ENCODE data around the gene IL1B. TPM values are rescaled to one million over a fixed set of nuclear protein-coding genes. Genes with fewer than 3 reads are reported as not detected.

Gene IL1B
- total RNA-seq, 1 experiment from 2014 or later, result 5.4 TPM

DNA sequence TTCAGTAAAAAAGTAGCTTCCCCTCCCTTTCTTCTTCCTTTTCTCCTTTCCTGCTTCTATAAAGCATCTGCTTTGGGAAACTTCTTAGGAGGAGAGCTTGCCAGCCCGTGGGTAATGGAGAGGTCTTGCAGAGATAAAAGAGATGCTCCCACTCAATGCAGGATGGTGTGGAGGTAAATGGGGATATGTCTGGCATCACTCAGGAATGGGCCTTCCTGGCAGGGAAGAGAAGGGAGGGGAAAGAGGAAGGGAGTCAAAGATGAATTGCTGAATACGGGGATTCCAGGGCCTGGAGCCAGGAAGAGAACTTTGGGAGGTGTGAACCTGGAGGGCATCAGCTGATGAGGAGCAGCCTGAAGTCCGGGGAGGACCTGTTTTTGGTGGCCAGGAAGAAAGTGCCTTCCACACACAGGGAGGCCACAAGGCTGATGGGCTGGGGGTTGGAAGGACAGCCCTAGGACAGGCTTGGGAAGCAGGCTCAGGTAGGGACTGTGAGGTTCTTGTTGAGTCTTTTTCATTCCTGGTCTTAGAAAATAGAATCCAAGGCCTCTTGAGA lies 25.2 kb downstream of the IL1B start:
- peaks cover 11% of the 10 kb centered on the region for H3K36me3 Mint-ChIP-seq (ENCODE audit: insufficient read depth, unreplicated experiment)
- ChIA-PET POLR2A (interaction anchor here (0.6 to 7.9 kb wide), 8 partner anchors 8 to 117 kb away, joined by 3 to 112 read pairs (median 4); partner anchors contain the start of gene IL1A), CTCF (interaction anchor here (0.6 to 2.4 kb wide), 2 partner anchors 14 to 74 kb away, joined by 3 to 8 read pairs; no protein-coding TSS in a partner anchor)
- TF ChIP-seq, protein P1, sequence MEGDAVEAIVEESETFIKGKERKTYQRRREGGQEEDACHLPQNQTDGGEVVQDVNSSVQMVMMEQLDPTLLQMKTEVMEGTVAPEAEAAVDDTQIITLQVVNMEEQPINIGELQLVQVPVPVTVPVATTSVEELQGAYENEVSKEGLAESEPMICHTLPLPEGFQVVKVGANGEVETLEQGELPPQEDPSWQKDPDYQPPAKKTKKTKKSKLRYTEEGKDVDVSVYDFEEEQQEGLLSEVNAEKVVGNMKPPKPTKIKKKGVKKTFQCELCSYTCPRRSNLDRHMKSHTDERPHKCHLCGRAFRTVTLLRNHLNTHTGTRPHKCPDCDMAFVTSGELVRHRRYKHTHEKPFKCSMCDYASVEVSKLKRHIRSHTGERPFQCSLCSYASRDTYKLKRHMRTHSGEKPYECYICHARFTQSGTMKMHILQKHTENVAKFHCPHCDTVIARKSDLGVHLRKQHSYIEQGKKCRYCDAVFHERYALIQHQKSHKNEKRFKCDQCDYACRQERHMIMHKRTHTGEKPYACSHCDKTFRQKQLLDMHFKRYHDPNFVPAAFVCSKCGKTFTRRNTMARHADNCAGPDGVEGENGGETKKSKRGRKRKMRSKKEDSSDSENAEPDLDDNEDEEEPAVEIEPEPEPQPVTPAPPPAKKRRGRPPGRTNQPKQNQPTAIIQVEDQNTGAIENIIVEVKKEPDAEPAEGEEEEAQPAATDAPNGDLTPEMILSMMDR (IDR thresholded peaks at IDR 0.05; ENCODE audit: unreplicated experiment), result no peak
- no peaks in the 10 kb centered on the region for H3K27me3 Mint-ChIP-seq (ENCODE audit: insufficient read depth, unreplicated experiment)
- intact Hi-C loops (cut with micrococcal nuclease), result no loop called here
- no peak for DNase-seq (ENCODE audit: unreplicated experiment)
- H3K27ac Mint-ChIP-seq (ENCODE audit: low read depth, unreplicated experiment), result peak overlapping the region; percentile 97
- peaks cover 17% of the 10 kb centered on the region for H3K9me3 Mint-ChIP-seq (ENCODE audit: unreplicated experiment)
- no TSS peak for BruUV-seq (replicated peaks)
- H3K4me1 Mint-ChIP-seq (ENCODE audit: insufficient read depth, unreplicated experiment), result peaks cover 51% of the 10 kb centered on the region
- no peak overlapping the region for H3K4me3 Mint-ChIP-seq (ENCODE audit: unreplicated experiment)

DNA sequence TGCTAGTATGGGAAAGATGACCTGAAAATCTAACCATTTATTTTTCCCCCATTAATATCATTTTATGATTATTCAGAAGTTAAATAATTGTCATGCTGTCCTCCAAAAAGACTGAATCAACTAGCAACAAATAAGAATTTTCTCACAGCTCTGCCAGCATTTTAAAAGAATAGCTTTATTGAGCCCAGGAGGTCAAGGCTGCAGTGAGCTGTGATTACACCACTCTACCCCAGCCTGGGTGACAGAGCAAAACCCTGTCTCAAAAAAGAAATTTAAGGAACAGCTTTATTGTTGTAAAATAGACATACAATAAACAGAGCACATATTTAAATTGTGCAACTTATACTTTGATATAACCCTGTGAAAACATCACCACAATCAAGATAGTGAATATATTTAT lies 27.5 kb downstream of the IL1B start:
- H3K4me1 Mint-ChIP-seq (ENCODE audit: insufficient read depth, unreplicated experiment), result peaks cover 62% of the 10 kb centered on the region
- H3K27me3 Mint-ChIP-seq (ENCODE audit: insufficient read depth, unreplicated experiment), result no peaks in the 10 kb centered on the region
- BruUV-seq (replicated peaks), result no TSS peak
- no peak overlapping the region for H3K4me3 Mint-ChIP-seq (ENCODE audit: unreplicated experiment)
- TF ChIP-seq, protein P1 (IDR thresholded peaks at IDR 0.05; ENCODE audit: unreplicated experiment), result no peak
- no peak for DNase-seq (ENCODE audit: unreplicated experiment)
- peaks cover 12% of the 10 kb centered on the region for H3K36me3 Mint-ChIP-seq (ENCODE audit: insufficient read depth, unreplicated experiment)
- ChIA-PET POLR2A (interaction anchor here (1.1 to 7.9 kb wide), 5 partner anchors 9 to 82 kb away, joined by 3 to 112 read pairs (median 4); partner anchors contain the start of gene IL1A), CTCF (interaction anchor here (0.6 to 2.4 kb wide), 6 partner anchors 9 to 129 kb away, joined by 4 to 14 read pairs (median 4); no protein-coding TSS in a partner anchor)
- peaks cover 18% of the 10 kb centered on the region for H3K9me3 Mint-ChIP-seq (ENCODE audit: unreplicated experiment)
- H3K27ac Mint-ChIP-seq (ENCODE audit: low read depth, unreplicated experiment), result no peak overlapping the region
- intact Hi-C loops (cut with micrococcal nuclease), result no loop called here

DNA sequence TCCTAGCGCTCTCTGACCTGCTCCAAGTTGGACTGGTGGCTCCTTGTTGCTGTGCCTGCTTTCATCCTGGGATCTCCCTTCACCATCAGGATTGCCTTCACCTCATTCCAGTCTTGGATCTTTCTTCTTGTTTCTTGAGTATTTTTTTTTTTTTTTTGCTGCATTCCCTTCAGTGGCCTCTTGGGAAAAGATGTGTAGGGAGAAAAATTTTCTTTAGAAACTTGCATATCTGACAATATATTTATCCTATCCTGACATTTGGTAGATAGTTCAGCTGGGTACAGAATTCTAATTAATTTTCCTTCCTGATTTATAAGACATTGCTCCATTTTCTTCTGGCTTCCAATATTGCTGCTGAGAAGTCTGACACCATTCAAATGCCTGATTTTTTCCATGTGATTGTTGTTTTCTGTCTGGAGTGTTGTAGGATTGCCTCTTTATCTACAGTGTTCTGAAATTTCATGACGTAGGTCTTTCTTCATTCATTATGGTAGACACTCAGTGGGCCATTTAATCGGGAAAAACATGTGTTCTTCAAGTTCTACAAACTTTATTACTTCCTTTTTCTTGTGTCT lies 29.3 kb downstream of the IL1B start:
- BruUV-seq (replicated peaks), result no TSS peak
- H3K4me1 Mint-ChIP-seq (ENCODE audit: insufficient read depth, unreplicated experiment), result peaks cover 48% of the 10 kb centered on the region
- no peaks in the 10 kb centered on the region for H3K27me3 Mint-ChIP-seq (ENCODE audit: insufficient read depth, unreplicated experiment)
- H3K36me3 Mint-ChIP-seq (ENCODE audit: insufficient read depth, unreplicated experiment), result peaks cover 10% of the 10 kb centered on the region
- no peak overlapping the region for H3K27ac Mint-ChIP-seq (ENCODE audit: low read depth, unreplicated experiment)
- TF ChIP-seq, protein P1 (IDR thresholded peaks at IDR 0.05; ENCODE audit: unreplicated experiment), result no peak
- intact Hi-C loops (cut with micrococcal nuclease), result no loop called here
- H3K4me3 Mint-ChIP-seq (ENCODE audit: unreplicated experiment), result no peak overlapping the region
- ChIA-PET CTCF (interaction anchor here (2.4 kb wide), 1 partner anchor 78 kb away, joined by 14 read pairs; no protein-coding TSS in a partner anchor), POLR2A (interaction anchor here (0.7 kb wide), 1 partner anchor 29 kb away, joined by 3 read pairs; the partner anchor contains the start of gene IL1B)
- no peak for DNase-seq (ENCODE audit: unreplicated experiment)
- peaks cover 18% of the 10 kb centered on the region for H3K9me3 Mint-ChIP-seq (ENCODE audit: unreplicated experiment)

DNA sequence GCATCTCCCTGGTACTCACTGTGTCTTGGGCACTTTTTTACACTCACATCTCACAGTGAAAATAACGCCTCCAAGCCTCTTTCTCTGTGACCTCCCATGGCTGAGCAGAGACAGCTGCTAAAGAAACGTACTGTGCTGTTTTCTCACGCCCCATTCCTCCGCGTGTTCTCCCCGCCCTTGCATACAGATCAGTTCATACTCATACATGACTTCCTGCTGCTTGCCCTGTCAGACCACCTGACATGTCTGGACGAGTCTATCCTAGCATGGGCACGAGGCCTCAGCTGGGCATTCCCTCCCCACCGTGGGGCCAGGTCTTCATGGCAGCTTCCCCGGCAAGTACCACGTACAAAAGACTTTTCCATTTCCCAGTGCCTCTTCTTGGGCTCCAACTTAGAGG lies 31.0 kb downstream of the IL1B start:
- Mint-ChIP-seq H3K36me3 (ENCODE audit: insufficient read depth, unreplicated experiment) (peaks cover 6% of the 10 kb centered on the region), H3K4me1 (ENCODE audit: insufficient read depth, unreplicated experiment) (peaks cover 36% of the 10 kb centered on the region), H3K4me3 (ENCODE audit: unreplicated experiment) (peak overlapping the region; percentile 37), H3K27me3 (ENCODE audit: insufficient read depth, unreplicated experiment) (no peaks in the 10 kb centered on the region), H3K27ac (ENCODE audit: low read depth, unreplicated experiment) (peak overlapping the region; percentile 98), H3K9me3 (ENCODE audit: unreplicated experiment) (peaks cover 21% of the 10 kb centered on the region)
- TF ChIP-seq, protein P1 (IDR thresholded peaks at IDR 0.05; ENCODE audit: unreplicated experiment), result no peak
- no TSS peak for BruUV-seq (replicated peaks)
- POLR2A ChIA-PET, result interaction anchor here (0.6 to 6.1 kb wide), 12 partner anchors 9 to 348 kb away, joined by 3 to 37 read pairs (median 3); partner anchors contain the start of gene IL1A
- CTCF ChIA-PET, result interaction anchor here (0.6 to 1.0 kb wide), 6 partner anchors 10 to 212 kb away, joined by 3 to 4 read pairs (median 3); no protein-coding TSS in a partner anchor
- intact Hi-C loops (cut with micrococcal nuclease), result no loop called here
- DNase-seq (ENCODE audit: unreplicated experiment), result peak; percentile 87
